Measurements from ENCODE around the gene CIAO3.

The CIAO3 gene

GRCh38 chr16:732332-732731 lies 8.5 kb downstream of the CIAO3 start:
- H3K9me3 ChIP-seq (ENCODE audit: control insufficient read depth, insufficient read depth, low read length) = no peaks in the 10 kb centered on the region
- peaks cover 1% of the 10 kb centered on the region; the same call in 1 of the 2 replicates for H3K4me1 ChIP-seq (ENCODE audit: control insufficient read depth, insufficient read depth, low read length)
- no peaks in the 10 kb centered on the region; the same call in 1 of the 2 replicates for H3K27me3 ChIP-seq (ENCODE audit: control insufficient read depth, insufficient read depth, low read length)
- no peak overlapping the region for H3K27ac ChIP-seq (ENCODE audit: low read depth, low read length)
- H3K36me3 ChIP-seq (ENCODE audit: control insufficient read depth, insufficient read depth, low read length) = peaks cover 40% of the 10 kb centered on the region
- H3K4me3 ChIP-seq (ENCODE audit: low read depth, low read length) = no peak overlapping the region
- H3K9ac ChIP-seq (ENCODE audit: low read depth, low read length) = no peak overlapping the region

GRCh38 chr16:730666-731509 lies 9.9 kb downstream of the CIAO3 start:
- Histone ChIP-seq H3K27me3 (ENCODE audit: control insufficient read depth, insufficient read depth, low read length) (no peaks in the 10 kb centered on the region; the same call in 1 of the 2 replicates), H3K9me3 (ENCODE audit: control insufficient read depth, insufficient read depth, low read length) (no peaks in the 10 kb centered on the region), H3K36me3 (ENCODE audit: control insufficient read depth, insufficient read depth, low read length) (peaks cover 26% of the 10 kb centered on the region; the same call in 1 of the 2 replicates), H3K27ac (ENCODE audit: low read depth, low read length) (no peak overlapping the region), H3K4me1 (ENCODE audit: control insufficient read depth, insufficient read depth, low read length) (peaks cover 3% of the 10 kb centered on the region; the same call in 1 of the 2 replicates), H3K4me3 (ENCODE audit: low read depth, low read length) (no peak overlapping the region), H3K9ac (ENCODE audit: low read depth, low read length) (no peak overlapping the region)

GRCh38 chr16:729768-730665 lies 10.8 kb downstream of the CIAO3 start:
- Histone ChIP-seq H3K4me3 (ENCODE audit: low read depth, low read length) (no peak overlapping the region), H3K36me3 (ENCODE audit: control insufficient read depth, insufficient read depth, low read length) (peaks cover 23% of the 10 kb centered on the region; the same call in 1 of the 2 replicates), H3K27me3 (ENCODE audit: control insufficient read depth, insufficient read depth, low read length) (no peaks in the 10 kb centered on the region; the same call in 1 of the 2 replicates), H3K4me1 (ENCODE audit: control insufficient read depth, insufficient read depth, low read length) (peaks cover 3% of the 10 kb centered on the region; the same call in 1 of the 2 replicates), H3K9me3 (ENCODE audit: control insufficient read depth, insufficient read depth, low read length) (no peaks in the 10 kb centered on the region), H3K9ac (ENCODE audit: low read depth, low read length) (no peak overlapping the region), H3K27ac (ENCODE audit: low read depth, low read length) (no peak overlapping the region)

GRCh38 chr16:728890-729744 lies 11.7 kb downstream of the CIAO3 start:
- Histone ChIP-seq H3K4me3 (ENCODE audit: low read depth, low read length) (peak overlapping the region; percentile 66), H3K4me1 (ENCODE audit: control insufficient read depth, insufficient read depth, low read length) (peaks cover 3% of the 10 kb centered on the region; the same call in 1 of the 2 replicates), H3K36me3 (ENCODE audit: control insufficient read depth, insufficient read depth, low read length) (peaks cover 23% of the 10 kb centered on the region; the same call in 1 of the 2 replicates), H3K9ac (ENCODE audit: low read depth, low read length) (peak overlapping the region; percentile 19; the same call in 1 of the 2 replicates), H3K9me3 (ENCODE audit: control insufficient read depth, insufficient read depth, low read length) (no peaks in the 10 kb centered on the region), H3K27ac (ENCODE audit: low read depth, low read length) (no peak overlapping the region), H3K27me3 (ENCODE audit: control insufficient read depth, insufficient read depth, low read length) (no peaks in the 10 kb centered on the region; the same call in 1 of the 2 replicates)

- no peaks in the 10 kb centered on the region for H3K9me3 ChIP-seq (ENCODE audit: control insufficient read depth, insufficient read depth, low read length)
- no peak overlapping the region for H3K27ac ChIP-seq (ENCODE audit: low read depth, low read length)
- H3K9ac ChIP-seq (ENCODE audit: low read depth, low read length) = peak overlapping the region; percentile 19; the same call in 1 of the 2 replicates
These were observed 12.5 kb downstream of the CIAO3 start for GRCh38 chr16:728131-728889.

GRCh38 chr16:727291-727977 lies 13.4 kb downstream of the CIAO3 start:
- Histone ChIP-seq H3K36me3 (ENCODE audit: control insufficient read depth, insufficient read depth, low read length) (peaks cover 16% of the 10 kb centered on the region; the same call in 1 of the 2 replicates), H3K9me3 (ENCODE audit: control insufficient read depth, insufficient read depth, low read length) (no peaks in the 10 kb centered on the region), H3K4me1 (ENCODE audit: control insufficient read depth, insufficient read depth, low read length) (peaks cover 3% of the 10 kb centered on the region; the same call in 1 of the 2 replicates), H3K4me3 (ENCODE audit: low read depth, low read length) (peak overlapping the region; percentile 66), H3K27ac (ENCODE audit: low read depth, low read length) (no peak overlapping the region), H3K27me3 (ENCODE audit: control insufficient read depth, insufficient read depth, low read length) (no peaks in the 10 kb centered on the region; the same call in 1 of the 2 replicates), H3K9ac (ENCODE audit: low read depth, low read length) (no peak overlapping the region; the same call in 1 of the 2 replicates)

More at GRCh38 chr16:728131-728889, 12.5 kb downstream of the CIAO3 start:
- Histone ChIP-seq H3K4me1 (ENCODE audit: control insufficient read depth, insufficient read depth, low read length) (peaks cover 3% of the 10 kb centered on the region; the same call in 1 of the 2 replicates), H3K36me3 (ENCODE audit: control insufficient read depth, insufficient read depth, low read length) (peaks cover 21% of the 10 kb centered on the region; the same call in 1 of the 2 replicates), H3K27me3 (ENCODE audit: control insufficient read depth, insufficient read depth, low read length) (no peaks in the 10 kb centered on the region; the same call in 1 of the 2 replicates), H3K4me3 (ENCODE audit: low read depth, low read length) (peak overlapping the region; percentile 66)

- peak within 1 kb of the TSS; percentile 66 for H3K4me3 ChIP-seq (ENCODE audit: low read depth, low read length)
- peaks cover 10% of the 10 kb centered on the region; the same call in 1 of the 2 replicates for H3K36me3 ChIP-seq (ENCODE audit: control insufficient read depth, insufficient read depth, low read length)
- no peak within 1 kb of the TSS; the same call in 1 of the 2 replicates for H3K9ac ChIP-seq (ENCODE audit: low read depth, low read length)
- H3K27ac ChIP-seq (ENCODE audit: low read depth, low read length) = peak within 1 kb of the TSS; percentile 42
- H3K4me1 ChIP-seq (ENCODE audit: control insufficient read depth, insufficient read depth, low read length) = peaks cover 3% of the 10 kb centered on the region; the same call in 1 of the 2 replicates
- H3K27me3 ChIP-seq (ENCODE audit: control insufficient read depth, insufficient read depth, low read length) = no peaks in the 10 kb centered on the region; the same call in 1 of the 2 replicates
- no peaks in the 10 kb centered on the region for H3K9me3 ChIP-seq (ENCODE audit: control insufficient read depth, insufficient read depth, low read length)
These were observed 14.1 kb downstream of the CIAO3 start, which contains the start of the genes CCDC78 and HAGHL for GRCh38 chr16:726438-727290. Gene CCDC78, minus strand, starts transcription at chr16:726443. Its CDS starts 76 bp downstream, at chr16:726367. Gene HAGHL, plus strand, starts transcription at chr16:727106. Its CDS starts 404 bp downstream, at chr16:727510.

- Histone ChIP-seq H3K9ac (ENCODE audit: low read depth, low read length) (no peak overlapping the region), H3K4me3 (ENCODE audit: low read depth, low read length) (peak overlapping the region; percentile 66; the same call in 1 of the 2 replicates), H3K36me3 (ENCODE audit: control insufficient read depth, insufficient read depth, low read length) (peaks cover 7% of the 10 kb centered on the region; the same call in 1 of the 2 replicates), H3K4me1 (ENCODE audit: control insufficient read depth, insufficient read depth, low read length) (peaks cover 3% of the 10 kb centered on the region; the same call in 1 of the 2 replicates), H3K27me3 (ENCODE audit: control insufficient read depth, insufficient read depth, low read length) (no peaks in the 10 kb centered on the region; the same call in 1 of the 2 replicates), H3K27ac (ENCODE audit: low read depth, low read length) (peak overlapping the region; percentile 42), H3K9me3 (ENCODE audit: control insufficient read depth, insufficient read depth, low read length) (no peaks in the 10 kb centered on the region)
These were observed 14.7 kb downstream of the CIAO3 start for GRCh38 chr16:726188-726437.
